PC-9 (cell line): ENCODE results near the gene ZNF107. TPM values are rescaled to one million over a fixed set of nuclear protein-coding genes. Genes with fewer than 3 reads are reported as not detected.
"Not testable (repeated sequence)": the region's sequence is repeated elsewhere in the genome, so short reads cannot be mapped to it uniquely, and the experiment has no call there.

ENCODE experiments used
- BruUV-seq: library from RNA; stranded (reverse); fragments of 400-500 nt; replicated peaks from 2 replicates; lab custom pipeline; 2021; lab: Mats Ljungman, UMichigan
- CTCF ChIA-PET: fragments of 300-600 bp; sonication (Branson Sonifier 250); formaldehyde crosslinking; loops from one replicate; lab custom pipeline; 2022; ENCODE audit warnings: antibody characterized with exemption; lab: Charles Lee
- POLR2A ChIA-PET: fragments of 300-600 bp; sonication (Branson Sonifier 250); formaldehyde crosslinking; loops from one replicate; lab custom pipeline; 2022; ENCODE audit warnings: antibody characterized with exemption; ENCODE audit not compliant: unreplicated experiment; lab: Charles Lee
- DNase-seq, 2 experiments: peaks; one replicate each; pipeline versions ENCODE4 v3.0.0 to v3.0.0-alpha.2; 2015 to 2022; ENCODE audit warnings: mixed read lengths in 1 of 2
- H2AFZ ChIP-seq: fragments of 200-600 bp; sonication (generic); 2 replicates; pipeline ENCODE4 v1.8.1; 2017; ENCODE audit warnings: antibody characterized with exemption
- H3F3A ChIP-seq: fragments of 200-600 bp; sonication (generic); 2 replicates; pipeline ENCODE4 v1.8.1; 2017; ENCODE audit warnings: antibody characterized with exemption, mild to moderate bottlenecking, low read depth; ENCODE audit not compliant: insufficient read depth
- H3K27ac ChIP-seq: fragments of 200-600 bp; sonication (generic); 2 replicates; pipeline ENCODE4 v1.6.1; 2016; ENCODE audit warnings: mixed run types
- H3K27me3 ChIP-seq: fragments of 200-600 bp; sonication (generic); 2 replicates; pipeline ENCODE4 v1.6.1; 2016; ENCODE audit warnings: low read depth, mixed run types; ENCODE audit not compliant: insufficient read depth
- H3K36me3 ChIP-seq: fragments of 200-600 bp; sonication (generic); 2 replicates; pipeline ENCODE4 v1.6.1; 2016; ENCODE audit warnings: low read depth, mixed run types
- H3K4me1 ChIP-seq: fragments of 200-600 bp; sonication (generic); replicated peaks from 2 replicates; pipeline ENCODE4 v1.6.1; 2016; ENCODE audit warnings: mixed run types; ENCODE audit not compliant: insufficient read depth
- H3K4me2 ChIP-seq: fragments of 200-600 bp; sonication (generic); 2 replicates; pipeline ENCODE4 v1.6.1; 2017; ENCODE audit warnings: mixed run types
- H3K4me3 ChIP-seq: fragments of 200-600 bp; sonication (generic); 2 replicates; pipeline ENCODE4 v1.6.1; 2016; ENCODE audit warnings: mixed run types
- H3K79me2 ChIP-seq: fragments of 200-600 bp; sonication (generic); 2 replicates; pipeline ENCODE4 v1.6.1; 2017; ENCODE audit warnings: low read depth, mixed run types
- H3K9me2 ChIP-seq: fragments of 200-600 bp; sonication (generic); 2 replicates; pipeline ENCODE4 v1.8.1; 2017; ENCODE audit warnings: mild to moderate bottlenecking; ENCODE audit not compliant: insufficient read depth
- H3K9me3 ChIP-seq: fragments of 200-600 bp; sonication (generic); 2 replicates; pipeline ENCODE4 v1.8.1; 2016; ENCODE audit warnings: low read depth; ENCODE audit not compliant: insufficient read depth
- H4K20me1 ChIP-seq: fragments of 200-600 bp; sonication (generic); 2 replicates; pipeline ENCODE4 v1.8.1; 2017; ENCODE audit not compliant: insufficient read depth
- CTCF ChIP-seq: fragments of 200-600 bp; sonication (generic); conservative IDR thresholded peaks from 2 replicates; pipeline ENCODE4 v1.6.1; 2017; ENCODE audit warnings: mixed run types, antibody characterized with exemption, mild to moderate bottlenecking, moderate library complexity
- EZH2 ChIP-seq: fragments of 200-600 bp; sonication (generic); IDR thresholded peaks from 2 replicates; pipeline ENCODE4 v1.8.0; 2017; ENCODE audit warnings: antibody characterized with exemption, low read depth
- intact Hi-C: fragments of 100-400 bp; cut with micrococcal nuclease; formaldehyde crosslinking; loops from one replicate; pipeline ENCODE4 v1.10.0; 2022; ENCODE audit not compliant: unreplicated experiment
- total RNA-seq: library from RNA; stranded (reverse); gene quantifications from 2 replicates; pipeline ENCODE4 v1.2.3, GENCODE V29; 2021

ZNF107 gene
- total RNA-seq, 1 experiment from 2014 or later = 6.0 TPM

- TF ChIP-seq CTCF = no peak
- TF ChIP-seq EZH2 = no peak
- Histone ChIP-seq H3K27ac (no peak overlapping the region), H3K27me3 (no peaks in the 10 kb centered on the region), H3K4me1 (no peaks in the 10 kb centered on the region), H3K79me2 (no peaks in the 10 kb centered on the region), H3K36me3 (no peaks in the 10 kb centered on the region), H3F3A (no peaks in the 10 kb centered on the region), H4K20me1 (no peaks in the 10 kb centered on the region), H3K4me2 (no peak overlapping the region), H3K9me3 (peaks cover 57% of the 10 kb centered on the region), H3K9me2 (no peaks in the 10 kb centered on the region), H3K4me3 (no peak overlapping the region), H2AFZ (no peak overlapping the region)
- CTCF ChIA-PET = no interaction called here
- POLR2A ChIA-PET = interaction anchor here (0.6 kb wide), 1 partner anchor 41 kb away, joined by 3 read pairs; the partner anchor contains the start of gene ZNF107
- intact Hi-C loops = no loop called here
- BruUV-seq = no TSS peak
- DNase-seq = no peak
Measured at GRCh38 chr7:64706625-64707292, 40.8 kb downstream of the ZNF107 start.

- BruUV-seq = not testable (repeated sequence)
- POLR2A ChIA-PET = interaction anchor here (0.7 kb wide), 1 partner anchor 1424 kb away, joined by 4 read pairs; no protein-coding TSS in a partner anchor
Measured at GRCh38 chr7:64717896-64718295, 52.0 kb downstream of the ZNF107 start.

GRCh38 chr7:64729089-64729848 is 63.3 kb downstream of the ZNF107 start:
- DNase-seq = peak in 1 of 2 experiments; percentile 45
- H3K36me3 ChIP-seq = no peaks in the 10 kb centered on the region
- H3K79me2 ChIP-seq = no peaks in the 10 kb centered on the region
- intact Hi-C loops = no loop called here
- no peak overlapping the region for H3K27ac ChIP-seq
- ChIA-PET CTCF (no interaction called here), POLR2A (no interaction called here)
- no peak overlapping the region for H3K4me3 ChIP-seq
- H3K9me3 ChIP-seq = no peaks in the 10 kb centered on the region
- H3K4me2 ChIP-seq = no peak overlapping the region
- TF ChIP-seq EZH2 (no peak), CTCF (no peak)
- H3K27me3 ChIP-seq = no peaks in the 10 kb centered on the region; the same call in 1 of the 2 replicates
- H3K9me2 ChIP-seq = peaks cover 4% of the 10 kb centered on the region; the same call in 1 of the 2 replicates
- H3F3A ChIP-seq = no peaks in the 10 kb centered on the region
- no peak overlapping the region for H2AFZ ChIP-seq
- H4K20me1 ChIP-seq = no peaks in the 10 kb centered on the region
- BruUV-seq = no TSS peak
- no peaks in the 10 kb centered on the region for H3K4me1 ChIP-seq

More at GRCh38 chr7:64717896-64718295, 52.0 kb downstream of the ZNF107 start:
- intact Hi-C loops, H3K79me2 ChIP-seq, H4K20me1 ChIP-seq, H3K9me3 ChIP-seq, H3K4me1 ChIP-seq, H3K27me3 ChIP-seq, DNase-seq, H2AFZ ChIP-seq, H3F3A ChIP-seq, CTCF ChIA-PET, H3K27ac ChIP-seq, H3K36me3 ChIP-seq, H3K4me3 ChIP-seq, H3K4me2 ChIP-seq, H3K9me2 ChIP-seq: not testable (repeated sequence)
